ENCODE measurements around the gene NXPE3.

NXPE3 gene

DNA sequence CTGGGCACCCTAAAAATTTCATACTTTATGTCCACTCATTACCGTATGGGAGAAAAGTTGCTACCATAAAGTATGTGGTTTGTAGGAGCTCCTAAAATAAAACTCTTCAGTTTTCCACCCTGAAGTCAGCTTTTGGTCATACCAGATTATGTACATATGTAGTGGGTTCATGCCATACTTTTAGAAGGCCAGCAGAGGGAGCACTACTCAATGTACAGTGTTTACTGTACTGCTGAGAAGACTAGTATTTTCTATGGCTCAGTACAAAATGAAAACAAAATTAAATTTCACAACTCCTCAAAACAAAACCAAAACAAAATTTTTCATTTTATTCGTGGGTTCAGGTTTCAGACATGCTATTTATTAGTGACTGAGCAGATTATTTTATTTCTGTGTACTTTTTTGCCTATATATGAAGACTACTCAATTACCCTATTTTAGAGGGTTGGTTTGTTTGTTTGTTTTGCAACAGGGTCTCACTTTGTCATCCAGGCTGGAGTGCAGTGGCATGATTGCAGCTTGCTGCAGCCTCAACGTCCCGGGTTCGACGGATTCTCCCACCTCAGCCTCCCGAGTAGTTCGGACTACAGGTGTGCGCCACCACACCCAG, 24.3 kb downstream of the NXPE3 start:
- peak; percentile 85 for DNase-seq (ENCODE audit: low spot score)

DNA sequence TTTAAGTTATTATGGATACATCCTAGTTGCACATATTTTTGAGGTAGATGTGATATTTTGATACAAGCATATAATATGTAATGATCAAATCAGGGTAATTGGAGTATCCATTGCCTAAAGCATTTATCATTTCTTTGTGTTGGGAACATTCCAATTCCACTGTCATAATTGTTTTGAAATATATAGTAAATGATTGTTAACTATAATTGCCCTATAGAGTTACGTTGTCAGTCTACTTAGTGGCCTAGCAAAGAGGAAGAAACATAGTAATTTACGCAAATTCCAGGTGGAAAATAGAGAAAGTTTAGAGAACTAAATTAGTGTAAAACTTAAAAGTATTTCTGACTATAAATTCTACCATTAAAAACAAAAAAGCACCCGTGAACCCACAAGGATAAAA, 24.9 kb downstream of the NXPE3 start:
- DNase-seq (ENCODE audit: low spot score), result no peak

DNA sequence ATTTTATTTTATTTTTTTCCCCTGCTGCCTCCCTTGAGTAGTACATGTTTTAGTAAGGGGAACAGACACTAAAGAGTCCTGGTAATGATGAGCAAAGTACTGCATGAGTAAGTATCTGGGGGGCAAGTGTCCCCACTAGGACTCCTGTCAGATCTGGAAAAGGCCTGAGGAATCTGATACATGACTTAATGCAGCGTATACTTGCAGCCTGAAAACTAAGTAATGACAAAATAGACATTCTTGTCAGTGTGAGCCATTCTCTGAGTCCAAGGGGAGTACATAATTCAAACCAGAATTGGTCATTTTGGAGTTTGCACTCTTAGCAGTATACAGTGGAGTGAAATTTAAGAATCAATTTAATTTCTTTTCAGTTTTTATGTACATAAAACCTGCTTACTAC, 27.5 kb downstream of the NXPE3 start:
- no peak for DNase-seq (ENCODE audit: low spot score)

DNA sequence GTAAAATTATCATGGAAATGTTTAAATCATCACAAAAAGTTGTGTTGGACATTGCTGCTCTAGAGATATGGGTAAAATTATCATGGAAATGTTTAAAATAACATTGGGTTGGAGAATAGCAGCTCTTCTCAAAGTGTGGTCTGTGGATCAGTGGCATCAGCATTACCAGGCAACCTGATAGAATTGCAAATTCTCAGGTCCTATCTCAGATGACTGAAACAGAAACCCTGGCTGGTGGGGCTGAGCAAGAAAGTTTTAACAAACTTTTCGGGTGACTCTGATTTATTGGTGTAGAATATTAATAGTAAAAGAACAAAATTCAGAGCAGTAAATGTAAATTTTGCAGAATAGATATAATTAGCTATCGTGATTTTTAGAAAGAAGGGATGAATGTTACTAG, 28.9 kb downstream of the NXPE3 start:
- DNase-seq (ENCODE audit: low spot score), result no peak

DNA sequence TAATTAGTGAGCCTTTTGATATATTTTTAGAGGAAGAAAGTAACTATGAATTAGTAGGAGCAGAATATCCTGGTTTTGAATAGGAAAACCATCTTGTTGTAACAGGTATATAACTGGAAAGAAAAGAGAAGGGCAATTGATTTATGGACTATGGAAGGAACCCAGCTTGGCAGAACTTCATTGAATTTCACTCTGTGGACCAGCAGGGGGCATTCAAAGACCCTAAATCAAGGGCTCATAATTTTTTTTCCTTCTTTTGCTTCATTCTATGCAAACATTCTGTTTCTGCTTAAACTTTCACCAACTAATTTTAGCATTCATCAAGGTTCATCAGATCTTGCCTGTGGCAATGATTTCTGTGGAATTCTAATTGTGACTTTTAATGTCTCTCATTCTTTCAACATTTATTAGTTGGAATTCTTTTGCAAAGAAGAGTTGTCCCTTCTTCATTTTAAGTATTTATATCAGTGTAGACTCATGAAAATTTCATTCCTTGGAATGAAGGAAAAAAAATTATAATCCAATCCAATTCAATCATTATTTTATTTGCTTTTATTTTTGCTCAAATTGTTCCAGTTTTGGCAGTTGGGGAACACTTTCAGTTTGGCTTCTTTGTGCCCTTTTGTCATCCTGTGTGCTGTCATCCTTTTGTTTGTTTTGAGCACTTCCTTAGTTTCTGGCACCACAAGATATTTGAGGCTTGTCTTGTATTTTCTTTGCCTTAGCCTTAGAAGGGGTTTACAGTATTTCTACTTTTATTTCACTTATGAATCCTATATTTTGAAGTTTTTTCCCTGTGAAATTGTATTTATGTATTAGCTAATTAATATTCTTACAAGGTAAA, 30.4 kb downstream of the NXPE3 start:
- peak; percentile 69 for DNase-seq (ENCODE audit: low spot score)

DNA sequence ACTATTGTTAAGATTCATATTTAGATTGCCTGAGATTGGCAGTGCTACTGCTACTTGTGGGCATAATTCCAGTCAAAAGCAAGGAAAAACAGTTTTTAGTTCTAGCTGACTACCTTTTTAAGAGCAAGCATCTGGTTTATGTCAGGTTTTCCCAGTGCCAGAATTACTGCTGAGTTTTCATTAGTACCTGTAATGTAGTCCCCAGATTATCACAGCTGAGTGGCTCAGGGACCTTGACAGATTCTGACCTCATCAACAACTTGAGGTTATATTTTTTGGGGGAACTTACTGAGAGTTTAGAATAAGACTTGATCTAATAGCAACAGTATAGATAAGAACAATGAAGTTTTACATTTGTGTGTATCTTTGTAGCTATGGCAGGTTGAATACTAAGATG, 31.0 kb downstream of the NXPE3 start:
- DNase-seq (ENCODE audit: low spot score), result no peak

DNA sequence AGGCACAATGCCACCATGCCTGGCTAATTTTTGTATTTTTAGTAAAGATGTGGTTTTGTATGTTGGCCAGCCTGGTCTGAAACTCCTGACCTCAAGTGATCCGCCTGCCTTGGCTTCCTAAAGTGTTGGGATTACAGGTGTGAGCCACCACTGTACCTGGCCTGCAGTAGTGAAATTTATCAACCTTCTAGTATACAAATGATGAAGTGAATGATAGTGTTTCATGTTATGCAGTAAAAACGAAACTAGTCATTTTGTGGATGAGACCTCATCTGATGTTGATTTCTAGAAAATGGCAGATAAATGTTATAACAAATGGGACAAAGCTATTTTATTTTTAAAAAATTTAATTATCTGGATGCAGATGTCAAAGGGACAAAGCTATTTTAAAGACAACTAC, 32.9 kb downstream of the NXPE3 start:
- no peak for DNase-seq (ENCODE audit: low spot score)

DNA sequence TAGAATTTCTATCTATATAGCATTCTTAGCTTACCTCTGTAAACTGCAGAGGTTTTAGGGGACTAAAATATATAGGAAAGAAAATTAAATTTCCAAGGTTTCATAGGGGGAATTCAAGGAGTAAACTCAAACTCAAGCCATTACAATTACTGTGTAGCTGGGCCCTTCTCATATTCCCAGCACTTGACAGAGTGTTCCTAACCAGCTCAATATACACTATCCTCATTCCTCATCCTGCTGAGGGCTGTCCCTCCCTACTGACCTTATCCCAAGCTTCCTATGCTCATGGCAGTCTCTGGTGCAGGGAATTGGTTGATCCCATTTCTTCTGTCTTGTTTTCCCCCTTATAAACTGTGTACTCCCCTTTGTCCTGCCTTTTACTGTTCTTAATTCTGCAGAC, 33.9 kb downstream of the NXPE3 start:
- DNase-seq (ENCODE audit: low spot score), result no peak

DNA sequence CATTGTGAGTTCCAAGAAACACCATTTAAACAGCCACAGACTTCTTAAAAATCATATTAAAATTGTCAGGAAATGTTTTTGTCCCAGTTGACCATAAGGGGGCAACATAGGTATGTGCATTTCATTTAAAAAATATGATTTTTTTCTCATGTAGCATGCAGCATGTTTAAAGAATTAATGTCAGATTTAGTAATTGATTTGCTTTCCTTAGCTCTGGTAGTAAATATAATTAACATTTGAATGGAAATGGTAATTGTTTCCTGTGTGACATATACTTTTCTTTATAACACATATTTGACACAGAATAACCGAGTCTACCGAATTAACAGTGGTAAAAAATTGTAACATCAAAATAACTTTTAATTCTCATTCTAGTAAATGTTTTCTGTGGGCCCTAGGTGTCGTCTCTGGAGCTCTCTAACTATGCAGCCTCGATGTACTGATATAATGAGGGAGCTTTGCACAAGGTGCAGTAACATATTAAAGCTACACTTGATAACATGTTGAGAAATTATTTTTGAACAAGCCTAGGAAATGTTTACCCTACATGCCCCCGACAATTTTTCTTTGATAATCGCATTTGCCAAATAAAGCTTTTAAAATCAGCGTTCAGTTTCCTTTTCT, 34.9 kb downstream of the NXPE3 start:
- peak; percentile 58 for DNase-seq (ENCODE audit: low spot score)

DNA sequence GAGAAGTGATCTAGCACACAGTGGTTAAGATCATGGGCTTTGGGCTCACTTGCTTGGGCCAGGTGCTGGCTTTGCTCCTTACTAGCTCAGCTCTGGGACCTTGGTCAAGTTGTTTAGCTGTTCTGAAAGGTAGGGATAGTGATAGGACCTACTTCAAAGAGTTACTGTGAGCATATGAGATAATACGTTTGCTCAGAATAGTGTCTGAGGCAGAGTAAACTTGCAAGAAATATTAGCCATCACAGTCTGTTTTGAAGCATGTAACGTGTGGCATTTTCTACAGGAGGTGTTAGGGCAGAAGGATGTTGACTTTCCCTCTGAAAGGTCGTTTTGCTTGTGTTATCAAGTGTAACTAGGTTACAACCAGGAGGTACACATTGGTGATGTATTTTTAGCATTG, 35.8 kb downstream of the NXPE3 start:
- peak; percentile 25 for DNase-seq (ENCODE audit: low spot score)

DNA sequence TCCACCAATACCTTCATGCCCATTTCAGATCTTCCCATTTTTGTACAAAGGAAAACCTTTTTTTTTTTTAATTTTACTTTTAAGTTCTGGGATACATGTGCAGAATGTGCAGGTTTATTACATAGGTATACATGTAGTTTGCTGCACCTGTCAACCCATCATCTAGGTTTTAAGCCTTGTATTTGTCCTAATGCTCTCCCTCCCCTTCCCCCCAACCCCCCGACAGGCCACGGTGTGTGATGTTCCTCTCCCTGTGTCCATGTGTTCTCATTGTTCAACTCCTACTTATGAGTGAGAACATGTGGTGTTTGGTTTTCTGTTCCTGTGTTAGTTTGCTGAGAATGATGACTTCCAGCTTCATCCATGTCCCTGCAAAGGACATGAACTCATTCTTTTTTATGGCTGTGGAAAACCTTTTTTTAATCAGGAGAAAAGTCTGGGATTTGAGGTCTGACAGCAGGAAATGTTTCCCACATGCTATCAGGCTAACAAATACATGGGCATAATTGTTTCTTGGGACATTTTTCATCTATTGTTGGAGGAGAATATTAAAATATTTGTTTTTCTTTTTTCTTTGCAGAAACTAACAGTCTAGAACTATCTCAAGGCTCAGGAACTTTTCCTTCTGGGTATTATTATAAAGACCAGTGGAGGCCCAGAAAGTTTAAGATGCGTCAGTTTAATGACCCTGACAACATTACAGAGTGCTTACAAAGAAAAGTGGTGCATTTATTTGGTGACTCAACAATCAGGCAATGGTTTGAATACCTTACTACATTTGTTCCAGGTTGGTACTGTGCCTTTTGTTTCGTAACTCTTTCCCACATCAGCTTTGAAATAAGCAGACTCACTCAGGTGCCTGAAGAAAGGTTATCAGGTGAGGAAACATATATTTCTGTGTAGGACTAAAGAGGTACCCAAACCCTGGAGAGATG, 37.5 kb downstream of the NXPE3 start:
- no peak for DNase-seq (ENCODE audit: low spot score)

DNA sequence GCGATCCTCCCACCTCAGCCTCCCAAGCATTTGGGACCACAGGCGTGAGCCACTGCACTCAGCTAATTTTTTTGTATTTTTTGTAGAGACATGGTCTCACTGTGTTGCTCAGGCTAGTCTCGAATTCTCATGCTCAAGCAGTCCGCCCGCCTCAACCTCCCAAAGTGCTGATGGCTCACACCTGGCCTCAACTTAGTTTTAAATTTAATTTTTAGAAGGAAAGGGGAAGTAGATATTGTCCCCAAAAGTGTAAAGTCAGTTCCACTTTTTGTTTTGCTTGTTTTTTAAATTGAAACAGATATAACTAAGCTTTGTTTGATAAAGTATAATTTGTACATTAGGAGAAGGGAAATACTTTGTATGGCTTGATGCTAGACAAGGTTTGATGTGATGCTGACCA, 39.0 kb downstream of the NXPE3 start:
- DNase-seq (ENCODE audit: low spot score), result peak; percentile 34

DNA sequence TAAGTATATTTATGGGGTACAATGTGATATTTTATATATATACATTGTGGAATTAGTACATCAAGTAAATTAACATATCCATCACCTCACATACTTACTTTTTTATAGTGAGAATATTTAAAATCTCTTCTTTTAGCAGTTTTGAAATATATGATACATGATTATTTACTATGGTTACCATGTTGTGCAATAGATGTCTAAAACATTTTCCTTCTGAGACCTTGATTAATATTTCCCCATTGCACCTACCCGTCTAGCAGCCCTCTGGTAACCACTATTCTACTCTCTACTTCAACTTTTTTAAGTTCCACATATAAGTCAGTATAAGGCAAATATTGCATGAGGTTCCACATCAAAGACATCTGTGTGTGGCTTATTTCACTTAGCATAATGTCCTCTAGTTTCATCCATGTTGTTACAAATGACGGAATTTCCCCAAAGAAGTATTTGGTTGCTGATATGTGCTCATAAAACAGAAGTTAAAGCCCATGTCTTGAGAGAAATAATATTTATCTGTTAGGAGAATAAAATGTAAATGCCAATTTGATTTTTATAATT, 40.7 kb downstream of the NXPE3 start:
- DNase-seq (ENCODE audit: low spot score), result no peak

DNA sequence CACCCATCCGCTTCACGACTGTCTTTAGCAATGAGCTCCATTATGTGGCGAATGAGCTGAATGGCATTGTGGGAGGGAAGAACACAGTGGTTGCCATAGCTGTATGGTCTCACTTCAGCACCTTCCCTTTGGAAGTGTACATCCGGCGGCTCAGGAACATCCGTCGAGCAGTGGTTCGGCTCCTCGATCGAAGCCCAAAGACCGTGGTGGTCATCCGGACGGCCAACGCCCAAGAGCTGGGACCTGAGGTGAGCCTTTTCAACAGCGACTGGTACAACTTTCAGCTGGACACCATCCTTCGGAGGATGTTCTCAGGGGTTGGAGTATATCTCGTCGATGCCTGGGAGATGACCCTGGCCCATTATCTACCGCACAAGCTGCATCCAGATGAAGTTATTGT, 42.5 kb downstream of the NXPE3 start:
- no peak for DNase-seq (ENCODE audit: low spot score)

DNA sequence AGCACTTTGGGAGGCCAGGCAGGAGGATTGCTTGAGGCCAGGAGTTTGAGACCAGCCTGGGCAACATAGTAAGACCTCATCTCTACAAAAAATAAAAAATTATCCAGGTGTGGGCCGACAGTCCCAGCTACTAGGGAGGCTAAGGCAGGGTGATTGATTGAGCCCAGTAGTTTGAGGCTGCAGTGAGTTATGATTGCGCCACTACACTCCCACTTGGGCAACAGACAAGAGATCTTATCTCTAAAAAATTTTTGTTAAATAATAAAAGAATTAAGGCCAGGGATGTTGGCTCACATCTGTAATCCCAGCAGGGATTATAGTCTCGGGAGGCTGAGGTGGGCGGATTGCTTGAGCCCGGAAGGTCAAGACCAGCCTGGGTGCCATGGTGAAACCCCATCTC, 44.5 kb downstream of the NXPE3 start:
- DNase-seq (ENCODE audit: low spot score), result no peak

DNA sequence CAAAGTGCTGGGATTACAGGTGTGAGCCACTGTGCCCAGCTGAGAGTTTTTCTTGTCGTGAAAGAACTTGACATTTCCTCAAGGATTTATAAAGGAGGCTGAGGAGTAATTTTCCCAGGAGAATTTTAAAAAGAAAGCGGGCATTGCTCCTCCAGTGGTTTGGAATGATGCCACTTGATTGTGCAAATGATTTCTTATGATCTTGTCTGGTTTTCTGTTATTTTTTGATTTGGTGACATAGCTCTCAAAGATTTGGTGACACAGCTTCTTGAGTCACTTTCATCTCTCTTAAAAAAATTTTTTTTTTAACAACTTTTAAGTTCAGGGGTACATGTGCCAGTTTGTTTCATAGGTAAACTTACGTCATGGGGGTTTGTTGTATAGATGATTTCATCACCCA, 45.7 kb downstream of the NXPE3 start:
- no peak for DNase-seq (ENCODE audit: low spot score)

DNA sequence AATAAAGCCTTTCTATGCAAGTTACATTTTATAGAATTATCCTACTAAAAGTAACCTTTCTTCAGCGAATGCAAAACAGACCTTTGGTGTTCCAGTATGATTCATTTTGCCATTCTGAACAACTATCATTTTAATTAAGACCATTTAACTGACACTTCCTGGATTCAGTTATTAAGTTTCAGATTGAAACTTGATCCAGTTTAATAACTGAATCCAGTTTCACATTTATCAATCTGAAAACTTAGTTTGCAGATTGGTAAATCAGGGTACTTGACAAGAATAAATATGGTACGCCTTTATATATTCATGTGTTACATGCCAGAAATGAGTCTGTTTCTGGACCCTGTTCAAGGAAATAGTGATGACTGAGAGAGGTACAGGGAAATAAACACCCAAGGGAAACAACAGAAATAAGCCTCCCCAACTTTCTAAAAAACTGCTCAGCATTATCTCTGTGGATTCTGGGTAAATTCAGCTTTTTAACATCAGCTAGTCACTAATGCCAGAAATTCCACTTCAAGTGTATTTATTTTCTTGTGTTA, 47.0 kb downstream of the NXPE3 start:
- no peak for DNase-seq (ENCODE audit: low spot score)

DNA sequence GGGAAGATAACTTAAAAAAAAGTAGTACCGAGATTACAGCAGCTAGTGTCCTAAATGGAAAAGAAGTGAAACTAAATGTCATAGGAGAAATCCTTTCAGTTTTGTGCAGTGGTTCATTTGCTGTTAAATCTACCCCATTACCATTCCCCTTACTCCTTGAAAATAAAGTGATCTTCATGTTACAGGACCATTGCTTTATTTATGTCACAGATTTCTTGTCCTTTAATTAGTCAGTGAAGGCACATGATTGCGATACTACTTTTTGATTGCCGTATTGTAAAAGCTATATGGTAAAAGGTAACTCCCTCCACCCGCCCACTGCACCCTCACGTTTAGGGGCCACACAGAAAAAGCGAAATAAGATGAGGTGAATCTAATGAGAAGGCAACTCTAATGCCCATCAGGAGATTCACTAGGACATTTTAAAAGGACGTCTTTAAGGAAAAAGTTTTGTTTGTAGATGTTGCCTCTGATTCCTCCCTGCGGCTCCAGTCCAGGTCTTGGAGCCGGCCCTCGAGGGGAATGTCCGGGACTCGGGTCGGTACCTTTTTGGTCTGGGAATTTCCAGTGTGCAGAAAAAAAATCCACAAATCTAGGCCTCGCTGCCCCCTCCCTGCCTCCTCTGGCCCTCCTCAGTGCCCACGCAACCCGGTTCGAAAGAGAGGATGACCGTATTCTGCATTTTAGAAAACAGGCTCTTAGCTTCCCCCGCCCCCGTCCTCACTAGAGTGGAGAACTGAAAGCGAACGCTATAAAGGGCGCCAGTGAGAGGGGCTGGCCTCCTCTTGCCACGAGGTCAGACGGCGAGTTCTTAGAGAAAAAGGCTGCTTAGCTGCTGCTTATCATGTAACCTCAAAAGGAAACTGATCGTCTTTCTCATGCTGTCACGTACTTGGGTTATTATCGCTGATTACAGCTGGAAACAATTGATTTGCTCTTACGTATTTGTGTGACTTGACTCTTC, 48.5 kb downstream of the NXPE3 start:
- DNase-seq (ENCODE audit: low spot score), result peak; percentile 93

DNA sequence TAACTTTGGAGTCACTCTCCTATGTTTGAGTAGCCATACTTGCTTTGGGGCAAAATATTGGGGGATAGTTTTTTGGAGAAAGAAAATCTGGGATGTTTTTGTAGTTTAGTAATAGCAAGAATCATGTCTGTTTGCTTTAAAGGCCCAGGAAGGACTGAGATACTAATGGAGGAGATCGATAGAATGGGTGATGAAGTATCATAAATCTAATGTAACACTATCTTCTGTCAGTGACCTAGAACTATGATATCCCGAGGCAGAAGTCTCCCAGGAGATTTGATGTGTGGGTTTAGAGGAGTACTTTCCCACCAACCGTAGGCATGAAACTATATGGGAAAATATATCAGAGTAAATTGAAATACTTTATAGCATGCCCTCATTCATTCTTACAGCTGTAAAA, 49.3 kb downstream of the NXPE3 start:
- no peak for DNase-seq (ENCODE audit: low spot score)

DNA sequence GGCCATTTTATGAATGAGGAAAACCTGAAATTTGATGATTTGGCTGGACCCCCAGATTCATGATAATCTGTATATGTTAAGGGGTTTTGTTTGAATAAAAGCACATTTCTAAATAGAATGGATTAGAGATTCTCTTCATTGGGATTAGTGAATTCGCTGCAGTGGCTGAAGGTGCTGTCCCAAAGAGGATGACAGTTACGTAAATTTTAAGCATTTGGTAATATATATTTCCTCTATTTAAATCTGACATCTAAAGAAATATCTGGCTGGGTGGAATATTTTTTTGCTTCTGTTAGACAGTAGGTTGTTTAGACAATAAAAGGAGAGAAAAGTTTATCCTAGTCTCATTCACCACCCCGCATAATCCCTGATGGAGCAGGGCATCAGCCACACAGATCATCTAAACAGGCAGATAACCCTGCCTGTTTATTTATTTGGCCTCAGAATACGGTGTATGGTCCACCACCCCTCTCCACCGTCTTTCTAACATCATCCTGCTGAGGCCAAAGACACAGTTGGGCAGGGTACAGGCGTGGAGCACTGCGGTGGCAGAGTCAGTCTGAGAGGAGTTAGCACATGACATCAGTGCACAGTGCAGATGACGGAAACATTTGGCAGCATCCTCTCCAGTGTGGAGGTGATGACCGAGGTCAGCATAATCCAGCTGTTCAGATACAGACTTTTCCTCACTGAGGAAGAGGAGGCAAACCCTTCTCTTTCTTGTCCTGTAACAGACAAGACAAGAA, 49.9 kb downstream of the NXPE3 start:
- DNase-seq (ENCODE audit: low spot score), result peak; percentile 66
